Activated gamma-delta T cell treated with anti-CD3 and anti-CD28 coated beads, Interleukin-2, amount 50 U/mL, for 16 hours (primary cell): ENCODE results near the gene DENND6A.
"Not testable (repeated sequence)": the region's sequence is repeated elsewhere in the genome, so short reads cannot be mapped to it uniquely, and the experiment has no call there.

Experiments
- DNase-seq: peaks from one replicate; pipeline ENCODE4 v3.0.0-alpha.2; 2020; ENCODE audit warnings: low read depth

Gene DENND6A

DNA sequence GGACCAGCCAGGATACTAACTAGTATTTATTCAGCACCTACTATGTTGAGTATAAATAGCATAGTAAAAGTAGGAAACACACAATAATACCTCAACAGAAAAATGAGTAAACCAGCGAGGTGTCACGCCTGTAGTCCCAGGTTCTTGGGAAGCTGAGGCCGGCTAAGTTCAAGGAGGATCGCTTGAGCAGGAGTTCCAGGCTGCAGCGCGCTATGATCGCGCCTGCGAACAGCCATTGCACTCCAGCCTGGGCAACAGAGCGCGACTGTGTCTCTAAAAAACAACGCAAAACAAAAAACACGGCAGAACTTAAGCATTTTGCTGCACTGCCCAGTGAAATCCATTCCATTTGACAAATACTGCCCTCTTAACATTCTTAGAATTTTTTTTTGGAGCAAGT lies 1.3 kb upstream of the DENND6A start:
- DNase-seq: no peak

- not testable (repeated sequence) for DNase-seq
Observed at GRCh38 chr3:57692133-57692395, 813 bp downstream of the DENND6A start.

DNA sequence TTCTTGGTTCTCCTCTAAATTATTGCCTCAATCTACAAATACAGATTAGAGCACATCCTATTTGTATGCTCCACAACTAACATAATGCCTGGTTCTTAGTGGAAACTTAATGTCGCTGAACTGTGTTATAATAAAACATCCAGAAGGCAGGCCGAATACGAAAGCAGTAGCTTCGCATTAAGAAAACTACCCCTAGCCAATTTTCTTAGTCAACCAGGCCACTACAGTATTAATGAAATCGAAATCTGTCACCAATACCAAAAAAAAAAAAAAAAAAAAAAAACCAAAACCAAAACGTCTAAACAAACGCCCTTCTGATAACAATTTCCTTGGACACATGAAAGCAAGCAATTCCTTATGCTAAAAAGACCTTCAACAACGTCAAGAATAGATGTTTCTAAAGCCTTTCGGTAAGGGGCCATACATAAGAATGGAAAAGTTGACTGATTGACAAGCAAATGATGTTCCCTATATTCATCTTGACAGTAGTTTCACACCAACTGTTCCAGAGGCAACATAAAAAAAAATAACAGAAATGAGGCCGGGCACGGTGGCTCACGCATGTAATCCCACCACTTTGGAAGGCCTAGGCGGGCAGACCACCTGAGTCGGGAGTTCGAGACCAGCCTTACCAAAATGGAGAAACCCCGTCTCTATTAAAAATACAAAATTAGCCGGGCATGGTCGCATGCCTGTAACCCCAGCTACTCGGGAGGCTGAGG lies 1.3 kb downstream of the DENND6A start:
- no peak for DNase-seq

DNA sequence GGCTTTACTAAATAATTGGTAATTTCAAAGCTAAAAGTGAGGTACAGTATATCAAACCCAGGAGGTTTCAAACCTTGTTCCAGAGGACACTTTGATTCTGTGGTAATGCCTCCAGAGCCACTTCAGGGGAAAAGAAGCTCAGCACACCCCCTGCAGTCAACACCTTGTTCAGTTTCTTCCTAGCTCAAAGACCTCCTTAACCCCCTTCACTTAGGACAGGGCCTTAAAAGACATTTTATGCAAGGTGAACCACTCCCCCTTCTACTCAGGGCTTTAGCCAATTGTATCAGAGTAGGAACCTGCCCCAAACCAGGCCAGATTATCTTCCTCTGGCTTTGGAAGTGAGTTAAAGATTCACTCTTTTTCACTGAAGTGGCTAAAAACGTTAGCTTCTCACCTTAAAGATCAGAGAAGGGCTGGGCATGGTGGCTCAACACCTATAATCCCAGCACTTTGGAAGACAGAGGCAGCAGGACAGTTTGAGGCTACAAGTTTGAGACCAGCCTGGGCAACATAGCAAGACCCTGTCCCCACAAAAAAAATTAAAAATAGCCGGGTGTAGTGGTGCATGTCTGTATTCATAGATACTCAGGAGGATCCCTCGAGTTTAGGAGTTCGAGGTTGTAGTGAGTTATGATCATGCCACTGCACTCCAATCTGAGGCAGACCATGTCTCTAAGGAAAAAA lies 3.4 kb downstream of the DENND6A start:
- no peak for DNase-seq

GRCh38 chr3:57688291-57688690 lies 4.6 kb downstream of the DENND6A start:
- DNase-seq: no peak

- no peak for DNase-seq
Observed at GRCh38 chr3:57683286-57683685, 9.6 kb downstream of the DENND6A start.

DNA sequence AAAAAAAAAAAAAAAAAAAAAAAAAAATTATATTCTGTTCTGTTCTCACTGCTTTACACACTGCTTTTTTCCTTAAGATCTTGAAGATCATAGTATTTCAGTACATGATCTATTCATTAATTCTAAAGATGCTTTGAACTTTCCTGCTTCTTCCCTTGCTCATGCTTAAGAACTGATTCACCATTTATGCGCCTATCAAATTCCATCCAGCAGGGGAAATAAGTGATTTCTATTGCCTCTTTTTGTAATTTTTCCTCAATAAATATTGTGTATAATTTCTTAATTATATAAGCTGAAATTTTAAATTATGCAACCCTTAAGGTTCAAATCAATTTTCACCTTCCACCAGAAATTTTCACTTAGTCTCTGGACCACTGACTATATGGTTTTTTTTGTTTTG lies 10.6 kb downstream of the DENND6A start:
- no peak for DNase-seq

GRCh38 chr3:57681691-57682090 lies 11.2 kb downstream of the DENND6A start:
- no peak for DNase-seq

DNA sequence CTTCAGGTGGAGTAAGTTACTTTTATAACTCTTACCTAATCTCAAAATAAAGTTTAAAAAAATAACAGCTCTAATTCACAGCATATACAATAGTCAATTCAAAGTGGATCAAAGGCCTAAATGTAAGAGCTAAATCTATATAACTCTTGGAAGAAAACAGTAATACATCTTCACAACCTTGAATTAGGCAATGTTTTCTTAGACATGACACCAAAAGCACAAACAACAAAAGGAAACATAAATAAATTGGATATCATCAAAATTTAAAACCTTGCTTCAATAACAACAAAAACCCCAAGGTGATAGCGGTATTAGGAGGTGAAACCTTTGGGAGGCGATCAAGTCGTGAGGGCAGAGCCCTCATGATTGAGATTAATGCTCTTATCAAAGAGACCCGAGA lies 12.8 kb downstream of the DENND6A start:
- DNase-seq: no peak

- DNase-seq: no peak
Observed at GRCh38 chr3:57675530-57675929, 17.3 kb downstream of the DENND6A start.

GRCh38 chr3:57673156-57673555 lies 19.7 kb downstream of the DENND6A start:
- no peak for DNase-seq

DNA sequence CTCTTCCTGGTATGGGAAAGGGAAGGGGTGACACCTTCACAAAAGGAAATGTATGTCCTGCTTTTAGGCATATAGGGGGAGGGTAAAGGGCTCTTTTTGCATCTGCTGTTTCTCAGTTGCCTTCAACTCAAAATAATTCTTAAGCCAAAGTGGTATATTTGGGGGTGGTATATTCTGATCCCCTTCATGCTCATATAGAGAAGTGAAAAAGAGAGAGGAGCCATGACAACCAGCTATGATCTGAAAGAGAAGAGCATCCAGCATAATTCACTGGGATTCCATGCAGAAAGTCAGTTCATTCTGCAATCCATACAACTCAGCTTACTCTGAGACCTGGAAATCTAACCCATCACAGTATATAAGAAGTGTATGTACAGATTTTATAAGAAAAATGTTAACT lies 22.3 kb downstream of the DENND6A start:
- DNase-seq: no peak

DNA sequence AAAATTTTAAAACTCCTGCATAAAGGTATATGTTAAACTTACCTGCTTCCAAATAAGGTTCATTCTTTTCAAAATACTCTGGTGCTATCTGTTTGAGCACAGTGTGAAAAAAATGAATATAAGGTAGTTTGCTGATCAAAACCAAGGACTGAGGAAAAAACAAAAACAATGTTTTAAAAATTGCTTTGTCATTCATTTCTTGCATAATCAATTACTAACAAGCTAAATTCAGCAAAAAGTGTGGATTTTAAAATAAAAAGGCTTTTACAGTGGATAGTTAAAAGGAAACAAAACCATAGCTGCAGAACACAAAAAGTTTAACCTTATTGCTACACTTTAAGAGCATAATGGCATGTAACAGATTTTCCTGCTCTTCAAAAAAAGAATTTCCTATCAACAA lies 31.5 kb downstream of the DENND6A start:
- no peak for DNase-seq

- no peak for DNase-seq
Observed at GRCh38 chr3:57659806-57660439, 33.0 kb downstream of the DENND6A start.

DNA sequence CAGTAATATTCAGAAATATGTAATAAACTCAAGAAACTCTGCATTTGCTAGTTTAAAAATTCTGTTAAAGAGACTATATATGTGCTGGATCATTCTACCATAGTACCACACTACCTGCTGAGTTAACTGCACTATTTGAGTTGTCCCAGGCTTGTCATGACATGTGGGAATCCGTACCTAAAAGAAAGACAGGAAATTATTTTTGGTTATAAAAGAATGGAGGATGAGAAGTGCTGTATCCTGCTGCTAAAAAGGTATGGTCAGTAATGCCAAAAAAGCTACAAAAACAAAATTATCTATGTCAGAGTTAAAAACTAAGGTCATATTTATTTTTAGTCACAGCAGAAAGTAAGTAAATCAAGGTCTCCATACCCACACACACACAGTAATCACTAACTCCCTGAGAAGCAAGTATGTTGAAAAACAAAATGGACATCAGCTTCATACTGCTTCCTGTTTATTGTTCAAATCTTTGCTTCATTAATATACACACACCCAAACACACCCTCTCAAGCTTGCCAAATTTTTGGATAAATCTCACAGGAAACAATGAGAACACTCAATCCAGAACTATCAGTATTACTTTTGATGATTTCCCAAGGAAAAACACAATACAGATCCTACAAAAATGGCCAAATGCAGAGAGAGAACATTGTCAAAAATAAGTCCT lies 33.7 kb downstream of the DENND6A start:
- DNase-seq: no peak

GRCh38 chr3:57658536-57658935 lies 34.3 kb downstream of the DENND6A start:
- DNase-seq: no peak

DNA sequence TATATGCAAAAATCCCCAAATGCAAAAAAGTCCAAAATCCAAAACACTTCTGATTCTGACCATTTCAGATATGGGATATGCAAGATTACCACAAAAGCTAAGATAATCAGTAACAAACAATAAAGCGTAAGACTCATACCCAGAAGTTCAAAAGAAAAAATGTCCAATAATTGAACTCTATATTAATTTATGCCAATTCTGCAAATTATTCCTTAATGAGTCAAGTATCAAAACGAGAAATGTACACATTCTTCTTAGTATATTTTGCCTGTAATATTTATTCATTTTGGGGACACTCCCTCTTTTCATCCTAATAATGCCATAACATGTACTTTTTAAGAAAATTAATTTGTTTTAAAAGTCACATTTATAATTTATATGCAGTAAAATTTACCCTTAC lies 37.1 kb downstream of the DENND6A start:
- DNase-seq: no peak

DNA sequence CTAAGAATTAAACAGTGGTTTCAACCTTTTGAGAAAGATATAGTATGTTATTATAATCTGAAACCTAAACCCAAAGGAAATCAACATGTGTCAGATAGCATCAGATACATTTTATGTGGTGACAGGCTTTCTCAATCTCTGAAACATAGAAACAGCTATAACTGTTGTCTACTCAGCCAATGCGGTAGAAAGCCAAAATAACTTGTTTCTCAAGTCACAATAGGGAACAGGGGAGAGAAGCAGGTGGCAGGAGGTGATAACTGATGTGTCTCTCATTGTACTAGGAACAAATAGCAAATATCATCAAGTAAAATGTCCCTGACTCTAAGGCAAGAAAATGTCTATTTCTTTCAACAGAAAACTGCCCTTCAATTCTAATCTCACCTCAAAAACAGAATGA lies 38.6 kb downstream of the DENND6A start:
- no peak for DNase-seq

DNA sequence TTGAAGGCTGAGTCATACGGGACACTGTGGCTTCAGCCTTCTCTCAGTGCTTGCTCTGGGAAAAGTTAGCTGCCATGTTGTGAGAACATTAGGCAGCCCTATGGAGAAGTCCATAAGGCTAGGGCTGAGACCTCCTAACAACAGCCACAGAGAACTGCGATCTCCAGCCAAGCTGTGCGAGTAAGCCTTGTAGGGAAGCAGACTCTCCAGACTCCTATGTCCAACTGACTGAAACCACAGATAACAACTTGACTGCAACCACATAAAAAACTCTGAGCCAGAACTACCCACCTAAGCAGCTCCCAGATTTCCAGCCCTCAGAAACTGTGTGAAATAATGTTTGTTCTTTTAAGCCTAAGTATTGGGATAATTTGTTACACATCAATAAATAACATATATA lies 40.7 kb downstream of the DENND6A start:
- no peak for DNase-seq

DNA sequence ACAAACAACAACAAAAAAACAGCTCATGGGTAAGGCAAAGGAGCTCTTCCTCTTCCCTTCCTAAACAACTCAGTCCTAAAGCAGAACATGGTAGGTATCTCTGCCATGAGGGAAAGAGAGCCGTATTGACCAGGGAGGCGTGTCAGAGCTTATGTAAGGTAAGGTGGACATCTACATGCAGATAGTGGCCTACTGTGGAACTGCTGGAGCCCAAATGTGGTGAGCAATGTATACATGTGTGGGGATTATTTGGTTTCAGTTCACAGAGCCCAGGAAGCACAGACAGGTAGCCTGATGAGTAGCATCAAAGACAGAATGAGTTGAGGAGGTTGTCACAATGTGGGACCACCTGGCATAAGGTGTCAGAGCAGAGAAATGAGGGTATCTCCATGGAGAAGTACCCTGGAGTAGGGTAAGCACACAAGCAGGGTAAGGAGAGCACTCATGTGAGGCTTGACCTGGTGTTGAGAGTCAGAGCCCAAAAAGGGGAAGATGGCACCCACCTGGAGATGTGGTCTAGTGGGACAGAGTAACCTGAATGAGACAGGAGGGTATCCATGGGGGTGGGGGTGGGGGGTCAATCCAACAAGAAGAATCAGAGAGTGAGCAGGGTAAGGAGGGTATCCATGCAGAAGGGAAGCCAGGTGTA lies 45.5 kb downstream of the DENND6A start:
- DNase-seq: no peak

DNA sequence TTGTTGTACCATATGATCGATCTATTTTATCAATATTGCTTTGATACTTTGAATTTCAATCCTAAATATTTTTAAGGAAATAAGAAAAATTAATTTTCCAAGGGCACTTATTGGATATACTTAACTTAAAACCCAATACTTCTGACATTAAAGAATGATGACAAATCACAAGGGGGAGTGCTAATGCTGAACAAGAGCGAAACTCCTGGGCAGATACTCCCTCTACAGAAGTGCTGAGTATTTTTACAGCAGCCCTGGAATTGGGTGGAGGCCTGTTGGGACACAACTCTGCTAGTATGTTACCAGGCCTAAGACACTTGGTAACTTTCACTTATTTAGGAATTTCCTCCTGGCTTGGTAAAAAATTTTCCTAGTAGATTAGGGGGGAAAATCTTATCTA lies 46.2 kb downstream of the DENND6A start:
- DNase-seq: no peak

GRCh38 chr3:57644740-57645139 lies 48.1 kb downstream of the DENND6A start:
- DNase-seq: no peak

DNA sequence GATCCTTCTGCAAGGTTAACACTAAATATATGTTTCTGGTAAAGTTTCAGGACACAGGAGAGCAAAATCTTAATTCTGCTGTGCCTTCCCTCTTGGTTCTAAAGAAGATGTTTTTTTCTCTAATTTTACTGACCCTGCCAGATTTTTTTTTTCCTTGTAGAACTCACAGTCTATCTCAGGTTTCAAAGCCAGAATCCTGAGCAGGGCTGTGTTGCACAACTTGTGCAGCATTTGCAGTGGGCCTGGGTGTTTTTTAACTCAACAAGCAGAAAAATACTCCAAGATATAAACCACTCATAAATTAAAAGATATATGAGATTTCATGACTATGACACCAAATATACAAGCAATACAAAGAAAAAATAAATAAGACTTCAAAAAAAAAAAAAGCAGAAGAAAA lies 55.5 kb downstream of the DENND6A start:
- DNase-seq: no peak
